GM12864 (cell line): ENCODE data around the gene CYP19A1.

Experiments
- DNase-seq: peaks from one replicate; pipeline ENCODE4 v3.0.0-alpha.2; 2011; ENCODE audit warnings: low read depth
- H3K4me3 ChIP-seq: 2 replicates; pipeline ENCODE4 v1.5.1; 2011; ENCODE audit warnings: mild to moderate bottlenecking, low read depth, low read length, control low read depth
- TF ChIP-seq, protein P1 (sequence below): IDR thresholded peaks from 2 replicates; pipeline ENCODE4 v1.5.1; 2011; ENCODE audit warnings: low read depth, mild to moderate bottlenecking, moderate library complexity, low read length, control low read depth, inconsistent platforms; ENCODE audit errors: missing control alignments

CYP19A1 gene

DNA sequence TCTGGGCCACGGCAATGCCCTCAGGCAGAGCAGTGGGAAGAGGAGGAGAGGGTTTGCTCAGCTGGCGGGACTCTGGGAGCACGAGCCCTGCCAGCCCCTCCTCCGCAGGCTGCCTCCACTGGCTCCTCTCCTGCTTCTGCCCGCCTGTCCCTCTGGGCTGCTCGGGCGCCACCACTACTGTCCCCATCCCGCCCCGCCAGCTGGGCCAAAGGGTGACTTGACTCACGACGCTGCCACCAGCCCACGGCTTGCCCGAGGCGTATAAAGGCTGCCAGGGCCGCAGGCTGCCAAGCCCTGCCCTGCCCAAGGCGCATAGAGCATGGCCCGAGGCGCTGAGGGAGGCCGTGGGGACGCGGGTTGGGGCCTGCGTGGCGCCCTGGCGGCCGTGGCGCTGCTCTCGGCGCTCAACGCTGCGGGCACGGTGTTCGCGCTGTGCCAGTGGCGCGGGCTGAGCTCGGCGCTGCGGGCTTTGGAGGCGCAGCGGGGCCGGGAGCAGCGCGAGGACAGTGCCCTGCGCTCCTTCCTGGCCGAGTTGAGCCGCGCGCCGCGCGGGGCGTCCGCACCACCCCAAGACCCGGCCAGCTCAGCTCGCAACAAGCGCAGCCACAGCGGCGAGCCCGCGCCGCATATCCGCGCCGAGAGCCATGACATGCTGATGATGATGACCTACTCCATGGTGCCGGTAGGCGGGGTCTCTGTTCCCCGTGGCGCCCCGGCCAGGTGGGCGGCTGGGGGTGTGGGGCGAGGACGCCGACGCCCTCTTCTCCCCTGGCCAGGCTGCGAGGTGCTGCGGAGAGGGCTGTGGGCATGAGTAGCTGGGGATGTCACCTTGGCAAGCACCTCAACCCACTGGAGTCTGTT is 3.2 kb upstream of the CYP19A1 start, which contains the start of gene GLDN:
Gene GLDN, plus strand, starts transcription at position 290 of the 861 bp plus-strand sequence. Its CDS starts 30 bp downstream, at position 320.
- no peak within 1 kb of the TSS for H3K4me3 ChIP-seq
- TF ChIP-seq, protein P1, sequence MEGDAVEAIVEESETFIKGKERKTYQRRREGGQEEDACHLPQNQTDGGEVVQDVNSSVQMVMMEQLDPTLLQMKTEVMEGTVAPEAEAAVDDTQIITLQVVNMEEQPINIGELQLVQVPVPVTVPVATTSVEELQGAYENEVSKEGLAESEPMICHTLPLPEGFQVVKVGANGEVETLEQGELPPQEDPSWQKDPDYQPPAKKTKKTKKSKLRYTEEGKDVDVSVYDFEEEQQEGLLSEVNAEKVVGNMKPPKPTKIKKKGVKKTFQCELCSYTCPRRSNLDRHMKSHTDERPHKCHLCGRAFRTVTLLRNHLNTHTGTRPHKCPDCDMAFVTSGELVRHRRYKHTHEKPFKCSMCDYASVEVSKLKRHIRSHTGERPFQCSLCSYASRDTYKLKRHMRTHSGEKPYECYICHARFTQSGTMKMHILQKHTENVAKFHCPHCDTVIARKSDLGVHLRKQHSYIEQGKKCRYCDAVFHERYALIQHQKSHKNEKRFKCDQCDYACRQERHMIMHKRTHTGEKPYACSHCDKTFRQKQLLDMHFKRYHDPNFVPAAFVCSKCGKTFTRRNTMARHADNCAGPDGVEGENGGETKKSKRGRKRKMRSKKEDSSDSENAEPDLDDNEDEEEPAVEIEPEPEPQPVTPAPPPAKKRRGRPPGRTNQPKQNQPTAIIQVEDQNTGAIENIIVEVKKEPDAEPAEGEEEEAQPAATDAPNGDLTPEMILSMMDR = no peak
- no peak for DNase-seq

DNA sequence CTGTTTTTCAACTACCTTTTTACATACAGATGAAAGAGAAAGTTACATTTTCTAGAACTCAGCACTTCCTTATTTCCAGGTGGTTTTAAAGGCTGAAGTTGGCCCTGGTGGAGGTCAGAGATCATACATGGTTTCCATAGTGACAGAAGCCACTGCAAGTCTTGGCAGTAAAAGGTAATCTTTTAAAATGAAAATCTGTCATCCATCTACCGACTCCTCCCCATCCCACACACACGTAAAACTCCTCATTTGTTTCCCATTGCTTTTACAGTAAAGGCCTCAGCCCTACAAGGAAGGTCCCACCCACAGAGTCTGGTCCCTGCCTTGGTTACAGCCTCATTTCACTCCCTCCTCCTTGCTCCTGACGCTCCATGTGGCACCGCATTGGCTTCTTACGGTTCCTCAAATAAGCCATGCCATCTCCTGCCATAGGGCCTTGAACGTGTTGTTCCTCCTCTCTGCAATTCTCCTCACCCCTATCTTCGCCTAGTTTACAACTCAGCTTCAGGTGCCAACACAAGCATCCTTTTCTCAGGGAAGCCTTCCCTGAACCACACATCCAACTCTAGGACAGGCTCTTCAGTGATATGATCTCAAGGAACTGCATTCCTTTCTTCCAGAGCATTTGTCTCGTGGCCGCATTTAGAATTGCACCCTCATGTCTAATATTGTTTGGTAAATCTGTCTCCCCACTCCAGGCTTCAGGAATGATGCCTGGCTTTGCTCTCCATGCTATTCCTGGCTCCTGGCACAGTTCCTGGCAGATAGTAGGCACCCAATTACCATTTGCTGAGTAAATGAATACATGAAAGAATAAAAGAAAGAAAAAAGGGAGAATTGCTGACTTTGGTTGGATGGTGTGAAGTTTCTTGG is 2.6 kb downstream of the CYP19A1 start:
- H3K4me3 ChIP-seq = no peak overlapping the region
- TF ChIP-seq, protein P1 = no peak
- no peak for DNase-seq

DNA sequence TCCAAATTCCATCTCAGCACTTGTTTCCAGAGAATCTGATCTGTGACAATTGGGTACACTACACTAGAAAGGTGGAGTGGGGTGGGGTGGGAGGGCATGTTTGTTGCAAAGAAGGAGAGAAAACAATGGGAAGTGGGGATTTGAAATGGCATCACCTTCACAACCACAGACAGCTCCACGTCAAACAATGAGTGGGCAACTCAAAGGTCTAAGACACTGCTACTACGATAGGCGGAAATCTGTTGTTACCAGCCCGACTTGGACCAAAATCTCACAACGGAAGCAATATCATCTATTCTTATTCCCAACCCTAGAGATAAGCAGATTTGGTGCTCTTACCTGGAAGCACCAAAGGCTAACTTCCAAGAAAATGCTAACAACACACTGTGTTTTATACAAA is 3.3 kb downstream of the CYP19A1 start:
- TF ChIP-seq, protein P1 = no peak
- no peak for DNase-seq
- H3K4me3 ChIP-seq = no peak overlapping the region

DNA sequence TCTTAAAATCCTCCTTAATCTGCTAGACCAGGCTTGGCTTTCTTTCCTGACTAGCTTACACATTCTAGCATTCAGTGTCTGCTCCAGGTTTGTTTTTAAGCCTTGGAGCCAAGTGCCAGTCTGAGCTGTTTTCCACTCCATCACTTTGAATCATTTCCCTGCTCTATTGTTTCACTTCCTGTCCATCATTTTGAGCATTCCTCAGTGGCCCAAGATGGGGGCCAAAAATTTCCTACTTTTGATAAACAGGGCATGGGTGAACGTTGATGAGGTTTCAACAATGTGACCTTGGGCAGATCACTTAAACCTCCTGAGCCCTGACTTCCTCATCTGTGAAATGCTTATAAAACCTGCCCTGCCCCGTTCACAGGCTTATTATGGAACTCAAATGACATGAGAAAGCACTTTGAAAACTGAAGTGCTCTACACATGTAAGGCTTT is 4.4 kb downstream of the CYP19A1 start:
- no peak for DNase-seq
- H3K4me3 ChIP-seq = no peak overlapping the region
- TF ChIP-seq, protein P1 = no peak

DNA sequence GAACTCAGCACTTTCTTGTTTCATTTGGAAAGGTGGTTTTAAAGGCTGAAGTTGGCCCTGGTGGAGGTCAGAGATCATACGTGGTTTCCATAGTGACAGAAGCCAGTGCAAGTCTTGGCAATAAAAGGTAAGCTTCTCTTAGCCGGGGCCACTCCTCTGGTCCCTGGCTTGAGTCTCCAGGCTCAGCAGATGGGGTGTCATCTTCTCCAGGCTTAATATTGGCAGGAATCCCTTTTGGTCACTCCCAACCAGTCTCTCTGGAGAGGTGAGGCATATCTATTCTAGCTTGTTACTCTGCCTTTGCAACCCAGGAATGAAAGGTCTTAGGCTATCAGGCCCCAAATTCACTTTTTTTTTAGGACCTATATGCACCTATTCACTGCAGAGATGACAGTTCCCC is 4.8 kb downstream of the CYP19A1 start:
- DNase-seq = no peak
- TF ChIP-seq, protein P1 = no peak
- no peak overlapping the region for H3K4me3 ChIP-seq

DNA sequence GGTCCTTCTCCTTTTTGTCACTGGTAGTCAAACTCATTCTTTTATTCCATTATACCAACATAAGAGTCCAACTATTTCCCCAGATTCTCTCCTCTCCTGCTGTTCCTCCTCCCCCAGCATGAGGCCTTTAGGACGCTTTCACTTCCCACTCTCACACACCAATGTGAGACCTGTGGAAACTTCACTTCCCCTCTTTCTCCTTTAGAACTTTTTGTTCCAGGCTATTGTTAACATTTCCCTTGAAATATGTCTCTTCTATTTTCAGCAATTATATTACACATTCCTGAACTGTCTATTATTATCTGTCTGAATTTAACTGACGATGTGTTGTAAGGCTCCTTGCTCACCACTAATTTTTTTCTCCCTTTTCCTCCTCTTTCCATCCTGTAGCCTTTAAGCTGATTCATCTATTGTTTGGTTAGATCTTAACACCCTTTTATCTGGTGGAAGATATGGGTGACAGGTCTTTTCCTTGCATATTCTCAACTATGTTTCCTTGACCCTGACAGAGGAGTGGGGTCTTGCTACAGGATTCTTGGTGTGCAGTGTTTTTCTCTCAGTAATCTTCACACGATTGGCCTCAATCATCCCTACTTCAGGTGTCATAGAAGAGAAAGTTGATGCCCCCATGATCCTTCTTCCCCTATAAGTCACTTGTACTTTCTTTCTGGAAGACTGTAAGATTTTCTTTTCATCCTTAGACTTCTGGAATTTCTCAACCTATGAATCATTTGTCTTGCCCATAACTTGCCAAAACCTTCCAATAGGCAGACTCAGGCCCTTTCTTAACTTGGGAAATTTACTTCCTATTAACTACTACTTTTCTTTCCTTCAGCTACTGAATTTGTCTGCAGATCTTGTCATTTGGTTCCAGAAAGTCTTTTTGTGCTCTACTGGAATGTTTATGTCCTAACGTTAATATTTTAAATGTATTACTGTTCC is 5.9 kb downstream of the CYP19A1 start:
- H3K4me3 ChIP-seq = no peak overlapping the region
- no peak for DNase-seq
- TF ChIP-seq, protein P1 = no peak
